GM21529 (cell line): Measurements from ENCODE around the gene NFILZ.

Source experiments
- ATAC-seq: cut with Tn5 transposase; IDR thresholded peaks from one replicate; pipeline ENCODE4 v1.9.1; 2021; ENCODE audit not compliant: unreplicated experiment

NFILZ gene

GRCh38 chr19:8641221-8641907 is 10.9 kb downstream of the NFILZ start:
- no peak for ATAC-seq

DNA sequence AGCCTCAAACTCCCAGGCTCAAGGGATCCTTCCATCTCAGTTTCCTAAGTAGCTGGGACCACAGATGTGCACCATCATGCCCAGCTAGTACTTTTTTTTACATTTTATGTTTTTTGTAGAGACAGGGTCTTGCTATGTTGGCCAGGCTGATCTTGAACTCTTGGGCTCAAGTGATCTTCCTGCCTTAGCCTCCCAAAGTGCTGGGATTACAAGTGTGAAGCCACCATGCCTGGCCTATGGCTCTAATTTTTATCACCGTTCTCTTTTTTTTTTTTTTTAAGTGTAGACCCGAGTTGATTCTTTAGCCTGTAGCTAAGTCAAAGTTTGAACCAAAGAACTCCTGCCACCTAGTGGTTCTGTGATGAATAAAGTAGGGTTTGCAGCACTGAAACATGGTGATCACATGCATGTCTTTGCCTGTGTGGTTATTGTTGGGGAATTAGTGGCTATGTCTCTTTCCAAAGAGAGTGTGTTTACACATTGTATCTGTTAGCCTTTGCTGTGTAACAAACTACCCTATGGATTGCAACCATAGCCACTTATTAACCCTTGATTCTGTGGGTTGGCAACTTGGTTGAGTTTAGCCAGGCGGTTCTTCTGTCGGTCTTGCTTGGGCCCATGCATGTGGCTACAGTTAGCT is 11.6 kb downstream of the NFILZ start:
- ATAC-seq: no peak

DNA sequence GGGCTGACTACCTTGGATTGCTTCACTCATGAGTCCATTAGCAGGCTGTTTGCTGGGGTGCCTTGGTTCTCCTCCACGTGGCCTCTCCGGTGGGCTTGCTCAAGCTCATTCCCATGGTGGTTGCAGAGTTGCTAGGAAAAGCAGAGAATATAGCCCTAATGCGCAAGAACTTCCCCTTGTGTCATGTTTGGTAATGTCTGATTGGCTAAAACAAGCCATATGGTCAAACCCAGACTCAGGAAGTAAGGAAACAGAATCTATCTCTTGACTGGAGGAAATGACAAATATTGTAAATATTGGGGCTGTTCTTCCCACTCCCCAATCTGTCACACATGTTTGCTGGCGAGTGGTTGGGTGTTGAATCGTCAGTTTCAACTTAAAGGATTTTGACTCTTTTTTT is 12.1 kb downstream of the NFILZ start:
- ATAC-seq: no peak

GRCh38 chr19:8643860-8644653 is 13.6 kb downstream of the NFILZ start:
- ATAC-seq: no peak

- ATAC-seq: no peak
Measured at GRCh38 chr19:8648240-8648639, 17.8 kb downstream of the NFILZ start.

DNA sequence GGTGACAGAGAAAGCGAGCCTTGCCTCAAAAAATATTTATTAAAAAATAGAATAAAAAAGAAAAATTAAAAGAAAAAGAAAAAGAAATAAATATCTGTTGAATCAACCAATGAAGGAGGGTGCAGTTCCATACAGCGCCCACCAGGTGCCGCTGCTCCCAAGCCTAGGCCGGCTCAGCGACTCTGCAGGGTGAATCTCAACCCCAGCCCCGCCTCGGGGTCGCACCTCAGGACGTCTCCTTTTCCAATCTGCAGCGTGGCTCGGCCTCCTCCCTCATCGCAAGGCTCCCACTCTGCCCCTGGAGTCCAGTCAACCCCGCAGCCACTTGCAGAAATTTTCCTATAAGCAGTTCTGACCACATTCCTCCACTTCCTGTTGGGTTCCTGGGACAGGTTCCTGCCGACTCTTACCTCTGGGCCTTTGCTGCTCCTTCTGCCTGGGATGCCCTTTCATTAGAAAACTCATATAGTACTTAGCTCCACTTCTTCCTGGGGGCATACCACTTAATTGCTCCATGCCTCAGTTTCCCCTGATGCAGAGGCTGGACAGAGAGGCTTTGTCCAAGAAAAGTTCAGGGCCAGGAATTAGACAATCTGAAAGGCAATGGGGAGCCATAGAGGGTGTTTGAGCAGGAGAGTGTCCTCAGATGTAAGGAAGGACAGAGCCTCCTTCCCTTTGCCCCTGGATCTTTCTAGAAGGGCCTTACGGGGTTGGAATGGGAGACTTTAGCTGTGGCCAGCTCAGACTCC is 24.3 kb downstream of the NFILZ start:
- no peak for ATAC-seq

GRCh38 chr19:8655340-8655709 is 24.9 kb downstream of the NFILZ start:
- no peak for ATAC-seq

DNA sequence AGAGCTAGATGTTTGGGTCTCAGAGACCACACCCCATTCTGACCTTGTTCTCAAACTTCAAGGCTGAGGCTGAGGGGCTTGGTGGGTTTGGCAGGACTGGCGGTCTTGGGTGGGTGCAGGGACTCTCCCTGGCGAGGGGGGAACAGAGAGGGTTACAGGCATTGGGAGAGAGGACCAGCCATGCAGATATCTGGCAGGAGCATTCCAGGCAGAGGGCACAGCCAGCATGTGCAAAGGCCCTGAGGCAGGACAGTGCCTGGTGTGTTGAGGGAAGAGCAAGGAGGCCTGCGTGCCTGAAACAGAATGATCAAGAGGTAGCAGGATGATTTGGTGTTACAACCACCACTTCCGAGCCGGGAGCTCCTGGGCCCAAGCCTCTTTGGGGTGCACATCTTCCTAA is 27.4 kb downstream of the NFILZ start:
- no peak for ATAC-seq

GRCh38 chr19:8659905-8660304 is 29.5 kb downstream of the NFILZ start:
- ATAC-seq: no peak

DNA sequence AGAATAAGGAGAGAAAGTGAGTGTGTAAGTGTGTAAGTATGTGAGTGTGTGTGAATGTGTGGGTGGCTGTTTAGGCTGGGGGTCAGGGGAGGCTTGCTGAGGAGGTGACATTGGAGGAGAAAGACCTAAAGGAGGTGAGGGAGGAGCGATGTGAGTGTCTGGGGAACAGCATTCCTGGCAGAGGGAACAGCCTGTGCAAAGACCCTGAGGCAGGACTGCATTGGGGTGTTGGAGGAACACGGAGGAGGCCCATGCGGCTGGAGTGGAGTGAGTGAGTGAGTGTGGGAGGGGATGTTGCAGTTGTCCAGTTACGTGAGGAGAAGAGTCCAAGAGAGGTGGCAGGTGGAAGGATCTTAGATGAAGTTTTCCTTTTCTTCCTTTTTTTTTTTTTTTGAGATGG is 31.8 kb downstream of the NFILZ start:
- ATAC-seq: no peak

DNA sequence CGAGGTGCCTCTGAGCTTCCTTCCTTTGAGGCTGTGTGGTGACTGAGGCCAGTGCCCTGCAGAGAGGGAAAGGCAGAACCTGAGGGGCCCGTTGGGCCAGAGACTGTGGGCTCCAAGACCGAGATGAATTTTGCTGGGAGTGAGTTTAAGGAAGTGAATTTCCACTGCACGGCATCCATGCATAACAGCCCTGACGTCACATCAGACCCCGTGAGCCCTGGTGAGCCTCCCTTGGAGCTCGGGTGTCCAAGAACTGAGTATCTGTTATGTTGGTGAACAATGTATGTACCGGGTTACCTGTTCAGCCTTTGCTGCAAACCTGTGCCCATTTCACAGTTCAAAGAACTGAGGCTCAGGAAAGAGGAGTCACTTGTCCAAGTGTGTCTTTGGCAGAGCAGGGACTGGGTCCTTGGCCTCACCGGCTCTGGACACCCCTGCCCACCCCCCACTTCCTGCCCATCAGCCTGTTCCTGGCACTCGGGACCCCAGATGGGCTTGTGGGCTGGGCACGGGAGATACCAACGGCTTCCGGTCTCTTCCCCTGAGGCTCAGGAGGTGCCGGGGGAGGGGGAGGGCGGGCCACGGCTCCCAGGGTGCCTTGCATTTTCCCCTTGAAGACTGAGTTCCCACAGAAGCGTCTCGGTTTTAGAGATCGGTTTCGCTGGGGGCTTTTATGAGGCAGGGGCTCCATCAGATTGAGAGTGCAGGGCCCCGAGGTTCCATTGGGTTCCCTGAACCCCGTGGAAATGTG is 33.7 kb downstream of the NFILZ start:
- ATAC-seq: no peak

DNA sequence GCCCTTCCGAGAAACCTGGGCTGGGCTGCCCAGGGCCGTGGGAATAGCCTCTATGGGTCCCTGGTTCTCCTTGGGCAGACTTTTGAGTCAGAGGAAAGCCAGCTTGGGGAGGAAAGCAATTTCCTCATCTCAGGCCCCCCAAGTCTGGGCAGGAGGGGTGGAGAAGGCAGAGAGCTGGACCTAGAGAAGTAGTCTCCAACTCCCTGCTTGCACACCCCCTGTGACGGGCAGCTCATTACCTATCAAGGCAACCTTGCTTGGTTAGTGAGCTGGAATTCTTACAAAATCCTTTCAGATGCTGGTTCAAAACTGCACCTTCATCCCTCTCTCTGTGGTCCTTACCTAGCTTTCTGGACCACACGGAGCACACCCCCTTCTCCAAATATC is 34.2 kb downstream of the NFILZ start:
- ATAC-seq: no peak

DNA sequence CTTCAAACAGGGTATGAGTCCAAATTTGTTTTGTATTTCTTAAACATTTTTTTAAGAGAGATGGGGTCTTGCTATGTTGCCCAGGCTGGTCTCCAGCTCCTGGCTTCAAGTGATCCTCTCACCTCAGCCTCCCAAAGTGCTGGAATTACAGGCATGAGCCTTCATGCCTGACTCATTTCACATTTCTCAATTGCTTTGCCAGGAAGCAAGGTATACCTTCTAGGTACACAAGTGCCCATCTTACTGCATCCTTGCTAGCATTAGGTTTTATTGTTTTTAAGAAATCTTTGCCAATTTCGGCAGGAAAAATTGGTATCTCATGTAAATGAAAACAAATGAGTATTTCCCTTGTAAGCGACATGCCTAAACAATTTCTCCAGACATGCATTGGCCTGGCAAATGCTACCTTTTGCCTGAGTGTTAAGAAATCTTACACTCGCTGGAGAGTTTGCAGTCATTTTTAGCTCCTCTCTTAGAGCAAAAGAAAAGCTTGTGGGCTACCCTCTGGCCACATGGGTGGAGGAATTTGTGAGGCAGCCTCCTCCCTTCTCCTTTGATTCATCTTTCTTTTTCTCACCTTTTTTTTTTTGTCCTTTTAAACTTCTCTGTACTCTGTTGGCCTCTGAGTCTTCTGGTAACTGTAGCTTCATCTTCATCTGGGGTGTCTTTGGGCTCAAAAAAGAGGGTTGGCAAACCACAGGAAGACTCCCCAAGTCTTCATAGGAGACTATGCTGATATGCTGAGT is 35.2 kb downstream of the NFILZ start:
- no peak for ATAC-seq

GRCh38 chr19:8666814-8667405 is 36.5 kb downstream of the NFILZ start:
- ATAC-seq: no peak

DNA sequence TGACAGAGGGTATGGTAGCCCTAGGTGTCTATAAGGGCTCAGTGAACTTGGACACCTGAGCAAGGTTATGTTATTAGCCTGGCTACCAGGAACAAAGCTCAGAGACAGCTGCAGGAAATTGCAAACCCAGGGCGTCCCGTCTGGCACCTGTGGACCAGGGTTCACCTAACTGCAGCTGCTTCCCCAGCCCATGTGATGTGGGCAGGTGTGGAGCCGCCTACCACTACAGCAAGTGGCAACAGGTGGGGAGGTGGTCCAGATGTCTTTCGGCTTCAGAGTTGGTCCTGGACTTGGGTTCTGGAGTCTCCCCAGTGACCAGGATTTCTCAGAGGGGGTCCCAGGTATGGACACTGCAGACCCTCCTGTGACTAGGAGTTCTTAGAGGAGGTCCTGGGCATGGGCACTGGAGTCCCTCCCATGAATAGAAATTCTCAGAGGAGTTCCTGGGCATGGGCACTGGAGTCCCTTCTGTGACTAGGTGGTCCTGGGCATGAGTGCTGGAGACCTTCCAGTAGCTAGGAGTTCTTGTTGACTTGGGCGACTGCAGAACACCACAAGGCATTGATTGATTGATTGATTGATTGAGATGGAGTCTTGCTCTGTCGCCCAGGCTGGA is 43.0 kb downstream of the NFILZ start:
- ATAC-seq: no peak

DNA sequence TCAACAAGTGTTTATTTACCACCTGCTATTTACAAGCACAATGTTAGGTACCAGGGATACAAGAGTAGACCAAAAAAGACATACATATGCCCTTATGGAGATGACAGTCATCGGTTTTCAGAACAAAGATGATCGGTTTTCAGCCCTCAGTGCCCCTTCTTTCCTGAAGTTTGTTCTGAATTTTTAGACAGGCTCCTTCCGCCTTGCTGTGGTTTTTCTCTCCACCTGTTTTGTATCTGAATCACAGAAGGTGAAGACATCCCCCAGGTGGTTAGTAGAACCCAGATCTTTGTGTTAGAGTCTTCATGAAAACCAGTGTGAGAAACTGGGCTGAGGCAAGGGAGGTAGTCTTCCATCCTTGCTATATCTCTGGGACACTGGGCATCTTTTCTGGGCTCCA is 44.6 kb downstream of the NFILZ start:
- ATAC-seq: no peak

- ATAC-seq: no peak
Measured at GRCh38 chr19:8678244-8678807, 47.9 kb downstream of the NFILZ start.
